ENCODE data around the gene COL6A5. TPM values are rescaled to one million over a fixed set of nuclear protein-coding genes. Genes with fewer than 3 reads are reported as not detected.

Gene COL6A5
- total and polyA plus RNA-seq, 2 experiments from 2014 or later: 0.03 to 0.05 TPM

- TF ChIP-seq ZNF462 (CRISPR knock-in tag; IDR thresholded peaks at IDR 0.05) (no peak), POLR2AphosphoS5 (IDR thresholded peaks at IDR 0.05; ENCODE audit: low read depth) (no peak), ETS1 (IDR thresholded peaks at IDR 0.05) (no peak), EZH2phosphoT487 (IDR thresholded peaks at IDR 0.05; ENCODE audit: unreplicated experiment) (no peak), CREB1 (CRISPR knock-in tag; IDR thresholded peaks at IDR 0.05; ENCODE audit: low read depth) (no peak), ZNF331 (CRISPR knock-in tag; IDR thresholded peaks at IDR 0.05; ENCODE audit: low read depth) (no peak), ZNF114 (CRISPR knock-in tag; IDR thresholded peaks at IDR 0.05) (no peak), NANOG (IDR thresholded peaks at IDR 0.05; ENCODE audit: borderline replicate concordance) (no peak), CTCF (conservative IDR thresholded peaks at IDR 0.05; ENCODE audit: low read depth in 2 of 2) (no peak)
Observed at GRCh38 chr3:130379274-130379673, 33.8 kb downstream of the COL6A5 start (continued).
